HG03039 (cell line): ENCODE measurements around the gene SLC25A21.
"Not testable (repeated sequence)": the region's sequence is repeated elsewhere in the genome, so short reads cannot be mapped to it uniquely, and the experiment has no call there.

Experiments
- ATAC-seq: cut with Tn5 transposase; IDR thresholded peaks from one replicate; pipeline ENCODE4 v1.9.1; 2021; ENCODE audit warnings: mild to moderate bottlenecking, moderate library complexity; ENCODE audit not compliant: unreplicated experiment

SLC25A21 gene

GRCh38 chr14:37187294-37187693, 14.9 kb upstream of the SLC25A21 start:
- ATAC-seq: no peak

DNA sequence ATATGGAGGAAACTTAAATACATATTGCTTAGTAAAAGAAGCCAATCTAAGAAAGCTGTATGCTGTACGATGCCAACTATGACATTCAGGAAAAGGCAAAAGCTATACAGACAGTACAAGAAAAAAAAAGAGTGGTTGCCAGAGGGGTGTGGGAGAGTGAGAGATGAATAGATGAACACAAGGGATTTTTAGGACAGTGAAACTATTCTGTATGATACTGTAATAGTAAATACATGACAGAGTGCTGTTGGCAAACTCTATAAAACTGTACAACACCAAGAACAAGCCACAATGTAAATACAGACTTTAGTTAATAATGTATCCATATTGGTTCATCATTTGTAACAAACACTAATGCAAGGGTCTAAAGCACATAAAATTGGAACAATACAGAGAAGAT, 14.5 kb upstream of the SLC25A21 start:
- no peak for ATAC-seq

DNA sequence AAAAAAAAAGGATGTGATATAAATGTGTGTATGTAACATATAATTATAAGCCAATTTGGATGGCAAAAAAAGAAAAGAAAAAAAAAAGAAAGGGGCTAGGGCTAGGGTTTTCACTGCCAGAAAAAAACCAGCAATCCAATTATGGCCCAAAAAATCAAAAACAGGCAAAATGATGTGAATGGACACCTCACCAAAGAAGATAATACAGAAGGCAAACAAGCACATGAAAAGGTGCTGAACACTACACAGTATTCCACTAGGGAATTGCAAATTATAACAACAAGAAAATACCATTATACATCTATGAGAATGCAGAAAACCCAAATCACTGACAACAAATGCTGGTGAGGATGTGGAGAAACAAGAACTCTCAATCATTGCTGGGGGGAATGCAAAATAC, 13.3 kb upstream of the SLC25A21 start:
- ATAC-seq: no peak

GRCh38 chr14:37184520-37184919, 12.1 kb upstream of the SLC25A21 start:
- not testable (repeated sequence) for ATAC-seq

- no peak for ATAC-seq
Observed at GRCh38 chr14:37181441-37181840, 9.0 kb upstream of the SLC25A21 start.

DNA sequence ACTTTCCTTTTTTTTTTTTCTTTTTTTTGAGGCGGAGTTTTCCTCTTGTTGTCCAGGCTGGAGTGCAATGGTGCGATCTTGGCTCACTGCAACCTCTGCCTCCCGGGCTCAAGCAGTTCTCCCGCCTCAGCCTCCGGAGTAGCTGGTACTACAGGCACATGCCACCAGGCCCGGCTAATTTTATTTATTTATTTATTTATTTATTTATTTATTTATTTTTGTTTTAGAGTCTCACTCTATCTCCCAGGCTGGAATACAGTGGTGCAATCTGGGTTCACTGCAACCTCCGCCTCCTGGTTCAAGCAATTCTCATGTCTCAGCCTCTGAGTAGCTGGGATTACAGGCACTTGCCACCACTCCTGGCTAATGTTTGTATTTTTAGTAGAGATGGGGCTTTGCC, 8.5 kb upstream of the SLC25A21 start:
- not testable (repeated sequence) for ATAC-seq

GRCh38 chr14:37179896-37180502, 7.6 kb upstream of the SLC25A21 start:
- no peak for ATAC-seq

DNA sequence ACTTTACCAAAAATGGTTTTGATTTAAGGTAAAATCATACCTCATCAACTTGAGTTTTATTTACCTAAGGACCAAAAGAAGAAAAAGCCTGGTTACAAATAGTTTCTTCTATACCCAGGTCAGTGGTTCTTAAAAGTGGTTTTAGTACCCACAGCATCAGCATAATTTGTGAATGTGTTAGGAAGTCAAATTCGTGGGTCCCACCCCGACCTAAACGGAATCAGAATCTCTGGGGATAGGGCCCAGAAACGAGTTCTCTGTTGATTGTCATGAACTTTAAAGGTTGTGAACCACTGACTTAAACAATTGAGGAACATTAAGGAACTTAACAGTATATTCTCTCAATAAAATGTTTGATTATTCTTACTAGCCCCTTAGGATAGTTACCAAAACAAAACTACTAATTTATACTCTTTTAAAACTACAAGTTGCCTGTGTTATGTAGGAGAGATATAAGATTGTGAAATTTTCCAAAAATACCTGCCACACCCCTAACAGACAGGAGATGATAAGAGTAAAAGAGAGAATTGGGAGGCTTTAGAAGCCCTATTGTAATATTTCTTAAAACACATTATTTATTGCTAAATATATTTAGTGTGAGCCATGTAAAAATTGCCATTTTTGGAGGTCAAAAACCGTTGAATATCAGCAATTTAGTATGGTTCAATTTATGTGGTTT, 669 bp upstream of the SLC25A21 start:
- no peak for ATAC-seq

- no peak for ATAC-seq
Observed at GRCh38 chr14:37171678-37172023, 755 bp downstream of the SLC25A21 start.

DNA sequence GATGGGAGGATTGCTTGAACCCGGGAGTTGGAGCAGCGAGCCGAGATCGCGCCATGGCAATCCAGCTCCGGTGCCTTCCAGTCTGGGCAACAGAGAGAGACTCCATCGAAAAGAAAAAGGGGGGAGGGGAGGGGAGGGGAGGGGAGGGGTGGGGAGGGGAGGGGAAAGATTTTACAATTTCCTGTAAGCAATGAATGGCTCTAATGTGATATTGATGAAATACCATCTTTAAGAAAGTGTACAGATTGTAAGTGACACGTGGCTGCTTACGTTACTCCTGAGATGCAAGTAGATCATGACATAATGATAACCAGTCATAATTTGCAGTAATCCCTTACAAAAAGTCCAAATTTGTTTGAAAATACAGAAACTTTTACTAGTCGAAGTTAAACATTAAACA, 1.4 kb downstream of the SLC25A21 start:
- ATAC-seq: no peak

- no peak for ATAC-seq
Observed at GRCh38 chr14:37170237-37170636, 2.2 kb downstream of the SLC25A21 start.

DNA sequence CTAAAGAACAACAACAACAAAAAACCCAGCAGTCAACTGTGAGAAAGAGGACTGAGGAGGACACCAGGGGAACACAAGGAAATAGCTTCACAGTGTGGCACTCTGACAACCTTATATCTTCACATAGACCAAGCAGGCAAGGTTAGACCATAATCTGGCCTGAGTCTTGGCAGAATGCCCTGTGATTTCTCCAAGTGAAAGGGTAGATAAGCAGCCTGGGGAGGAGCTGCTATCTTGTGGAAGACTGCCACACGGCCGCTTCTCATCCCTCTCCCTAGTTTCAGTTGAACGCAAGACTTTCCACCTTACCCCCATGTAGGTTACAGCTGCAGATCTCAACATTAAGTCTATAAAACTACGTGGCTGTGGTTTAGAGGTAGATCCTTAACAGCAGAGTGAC, 3.7 kb downstream of the SLC25A21 start:
- no peak for ATAC-seq

- no peak for ATAC-seq
Observed at GRCh38 chr14:37167151-37168047, 5.0 kb downstream of the SLC25A21 start.

GRCh38 chr14:37165794-37166193, 6.6 kb downstream of the SLC25A21 start:
- ATAC-seq: no peak

- ATAC-seq: not testable (repeated sequence)
Observed at GRCh38 chr14:37162307-37162706, 10.1 kb downstream of the SLC25A21 start.

- no peak for ATAC-seq
Observed at GRCh38 chr14:37157987-37158386, 14.4 kb downstream of the SLC25A21 start.

DNA sequence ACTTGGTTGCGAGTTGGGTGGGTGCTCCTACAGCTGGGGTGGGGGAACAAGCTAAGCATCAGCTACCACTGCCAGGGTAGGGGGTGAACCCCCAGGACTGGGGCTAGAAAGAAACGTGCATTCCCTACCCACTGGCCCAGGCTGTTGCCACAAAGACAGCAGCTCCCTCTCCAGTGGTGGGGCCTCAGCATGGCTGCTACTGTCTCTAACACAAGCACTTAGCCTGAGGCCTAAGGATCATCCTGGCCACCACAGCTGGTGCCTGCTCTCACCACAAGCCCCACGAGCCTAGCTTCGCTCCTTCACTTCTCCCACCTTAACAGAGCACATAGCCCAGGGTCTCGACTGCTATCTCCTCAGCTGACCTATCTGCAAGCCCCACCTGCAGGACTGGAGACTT, 18.9 kb downstream of the SLC25A21 start:
- no peak for ATAC-seq

- ATAC-seq: no peak
Observed at GRCh38 chr14:37153005-37153404, 19.4 kb downstream of the SLC25A21 start.

DNA sequence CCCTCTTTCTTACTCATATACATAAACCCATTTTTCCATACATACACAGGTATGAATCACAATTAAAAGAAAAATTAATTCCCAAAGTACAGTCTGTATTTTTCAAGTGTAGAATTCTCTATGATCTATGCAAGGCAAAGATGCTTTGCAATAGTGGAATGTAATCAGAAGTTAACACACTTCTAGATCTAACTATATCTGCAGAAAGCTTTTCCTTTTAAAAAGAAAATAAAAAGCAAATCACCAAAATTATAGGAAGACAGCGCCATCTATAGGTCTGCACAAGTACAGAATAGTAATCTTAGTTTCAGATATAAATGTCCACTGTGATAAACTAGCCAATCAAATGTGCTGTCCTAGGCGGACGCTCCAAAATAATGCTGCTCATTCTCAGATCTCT, 22.0 kb downstream of the SLC25A21 start:
- ATAC-seq: no peak

DNA sequence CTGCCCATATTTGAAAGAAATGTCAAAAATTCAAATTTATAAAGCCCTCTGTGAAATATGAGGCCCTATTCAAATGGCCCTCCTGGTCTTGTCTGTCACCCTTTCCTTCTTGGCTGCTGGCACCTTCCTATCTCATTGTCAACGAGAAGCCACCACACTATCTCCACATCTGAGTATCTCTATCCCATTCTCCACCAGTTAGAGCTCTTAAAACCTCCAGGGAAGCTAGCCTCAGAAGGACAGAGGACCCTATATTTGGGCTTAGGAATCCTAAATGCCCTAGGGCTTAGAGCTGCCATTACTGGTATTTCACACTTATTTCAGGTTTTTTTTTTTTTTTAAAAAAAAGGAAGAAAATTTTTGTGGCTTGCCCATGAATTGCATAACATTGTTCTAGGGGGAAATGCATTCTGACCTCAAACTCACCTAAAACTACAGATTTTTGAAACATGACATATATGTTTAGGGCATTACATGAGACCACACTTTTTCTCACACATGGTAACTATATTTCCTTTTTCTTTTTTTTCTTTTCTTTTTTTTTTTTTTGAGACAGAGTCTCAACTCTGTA, 25.0 kb downstream of the SLC25A21 start:
- no peak for ATAC-seq

- not testable (repeated sequence) for ATAC-seq
Observed at GRCh38 chr14:37146438-37146837, 26.0 kb downstream of the SLC25A21 start.

DNA sequence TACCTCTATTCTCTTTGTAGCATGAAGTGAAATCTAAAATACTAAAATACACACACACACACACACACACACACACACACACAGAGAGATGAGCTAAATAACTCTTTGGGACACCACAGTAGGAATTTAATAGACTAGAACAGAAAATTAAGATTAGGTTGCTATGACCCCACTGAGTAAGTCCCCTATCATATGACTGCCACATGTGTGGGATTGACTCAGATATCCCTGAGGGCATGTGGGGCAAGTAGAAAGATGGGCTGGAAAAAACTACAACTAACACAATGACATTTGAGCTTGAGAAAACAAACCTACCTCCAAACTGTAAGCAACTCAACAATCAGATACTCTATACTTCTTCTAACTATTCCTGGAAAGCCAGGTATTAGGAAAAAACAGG, 27.0 kb downstream of the SLC25A21 start:
- ATAC-seq: no peak
